IMR-90 (cell line): Measurements from ENCODE around the gene SSNA1. TPM values are rescaled to one million over a fixed set of nuclear protein-coding genes. Genes with fewer than 3 reads are reported as not detected.

ENCODE experiments used
- ATAC-seq: fragments of 200-7000 bp; cut with Tn5 transposase; 2 replicates; pipeline ENCODE4 v1.9.1; 2020; ENCODE audit warnings: low read depth, mild to moderate bottlenecking, moderate library complexity
- BruUV-seq: library from RNA; stranded (reverse); fragments of 400-500 nt; replicated peaks from 2 replicates; lab custom pipeline; 2021; lab: Mats Ljungman, UMichigan
- CTCF ChIA-PET: fragments of 300-600 bp; formaldehyde crosslinking; extraction: SDS; loops from one replicate; lab custom pipeline; 2021; ENCODE audit warnings: antibody characterized with exemption; lab: Yijun Ruan, JAX
- POLR2A ChIA-PET: fragments of 300-600 bp; sonication (Branson Sonifier 250); formaldehyde crosslinking; loops from one replicate; lab custom pipeline; 2022; ENCODE audit warnings: antibody characterized with exemption; ENCODE audit not compliant: unreplicated experiment; lab: Charles Lee
- DNase-seq: peaks from one replicate; pipeline ENCODE4 v3.0.0; 2013
- H2AFZ ChIP-seq: replicated peaks from 2 replicates; pipeline ENCODE3; 2013; ENCODE audit warnings: low read length, mild to moderate bottlenecking; ENCODE audit not compliant: poor library complexity
- H2AK5ac ChIP-seq: 2 replicates; pipeline ENCODE4 v1.6.1; 2013; ENCODE audit warnings: low read depth, low read length, inconsistent platforms
- H2AK9ac ChIP-seq: replicated peaks from 2 replicates; pipeline ENCODE3; 2013; ENCODE audit warnings: mild to moderate bottlenecking, low read depth, low read length, moderate library complexity; ENCODE audit not compliant: poor library complexity
- H2BK120ac ChIP-seq: 2 replicates; pipeline ENCODE4 v1.6.1; 2013; ENCODE audit warnings: low read depth, low read length, inconsistent platforms
- H2BK15ac ChIP-seq: 3 replicates; pipeline ENCODE4 v1.6.1; 2013; ENCODE audit warnings: low read depth, low read length, inconsistent platforms
- H2BK20ac ChIP-seq: 2 replicates; pipeline ENCODE4 v1.6.1; 2013; ENCODE audit warnings: low read depth, mild to moderate bottlenecking, inconsistent platforms, low read length, moderate library complexity
- H2BK5ac ChIP-seq: 2 replicates; pipeline ENCODE4 v1.6.1; 2013; ENCODE audit warnings: mild to moderate bottlenecking, low read depth, low read length, inconsistent platforms; ENCODE audit not compliant: poor library complexity, severe bottlenecking
- H3K14ac ChIP-seq: replicated peaks from 2 replicates; pipeline ENCODE4 v1.6.1; 2013; ENCODE audit warnings: low read depth, low read length, inconsistent platforms
- H3K18ac ChIP-seq: 2 replicates; pipeline ENCODE4 v1.6.1; 2013; ENCODE audit warnings: low read depth, low read length, control low read depth
- H3K23ac ChIP-seq: 2 replicates; pipeline ENCODE4 v1.6.1; 2013; ENCODE audit warnings: low read depth, low read length, inconsistent platforms
- H3K27ac ChIP-seq: 2 replicates; pipeline ENCODE4 v1.5.1; 2013; ENCODE audit warnings: mild to moderate bottlenecking, control low read depth, low read length; ENCODE audit not compliant: insufficient read depth
- H3K27me3 ChIP-seq: 2 replicates; pipeline ENCODE4 v1.6.1; 2013; ENCODE audit warnings: low read length; ENCODE audit not compliant: control insufficient read depth, insufficient read depth
- H3K36me3 ChIP-seq: 2 replicates; pipeline ENCODE4 v1.6.1; 2013; ENCODE audit warnings: low read length, mixed read lengths; ENCODE audit not compliant: control insufficient read depth, insufficient read depth
- H3K4ac ChIP-seq: 2 replicates; pipeline ENCODE4 v1.6.1; 2013; ENCODE audit warnings: low read depth, low read length, inconsistent platforms
- H3K4me1 ChIP-seq: 2 replicates; pipeline ENCODE4 v1.6.1; 2013; ENCODE audit warnings: low read length, mixed read lengths; ENCODE audit not compliant: control insufficient read depth, insufficient read depth
- H3K4me2 ChIP-seq: 2 replicates; pipeline ENCODE4 v1.6.1; 2013; ENCODE audit warnings: low read depth, mild to moderate bottlenecking, control low read depth, low read length, moderate library complexity
- H3K4me3 ChIP-seq: 2 replicates; pipeline ENCODE4 v1.5.1; 2013; ENCODE audit warnings: low read depth, mild to moderate bottlenecking, control low read depth, low read length, moderate library complexity; ENCODE audit not compliant: insufficient read depth
- H3K56ac ChIP-seq: 2 replicates; pipeline ENCODE4 v1.6.1; 2013; ENCODE audit warnings: low read length, inconsistent platforms; ENCODE audit not compliant: insufficient read depth; ENCODE audit errors: extremely low read depth
- H3K79me1 ChIP-seq, 2 experiments: 2 replicates each; pipeline ENCODE4 v1.6.1; 2013; ENCODE audit warnings: low read length in 2 of 2, inconsistent platforms in 1 of 2, low read depth in 1 of 2
- H3K9ac ChIP-seq: 2 replicates; pipeline ENCODE4 v1.6.1; 2013; ENCODE audit warnings: low read depth, low read length, control low read depth
- H3K9me1 ChIP-seq: 2 replicates; pipeline ENCODE4 v1.6.1; 2013; ENCODE audit warnings: low read length, inconsistent platforms; ENCODE audit not compliant: insufficient read depth
- H3K9me3 ChIP-seq: 2 replicates; pipeline ENCODE4 v1.6.1; 2013; ENCODE audit warnings: low read length; ENCODE audit not compliant: control insufficient read depth, insufficient read depth
- H4K20me1 ChIP-seq: 2 replicates; pipeline ENCODE4 v1.6.1; 2013; ENCODE audit warnings: low read length, inconsistent platforms; ENCODE audit not compliant: insufficient read depth
- H4K5ac ChIP-seq: 2 replicates; pipeline ENCODE4 v1.6.1; 2013; ENCODE audit warnings: mild to moderate bottlenecking, low read depth, low read length, control low read depth
- H4K8ac ChIP-seq, 2 experiments: 2 replicates each; pipeline ENCODE4 v1.6.1; 2013; ENCODE audit warnings: low read depth in 2 of 2, low read length in 2 of 2, control low read depth in 1 of 2, inconsistent platforms in 1 of 2
- H4K91ac ChIP-seq: 2 replicates; pipeline ENCODE4 v1.6.1; 2013; ENCODE audit warnings: low read depth, low read length, inconsistent platforms; ENCODE audit not compliant: insufficient read depth
- CEBPB ChIP-seq: IDR thresholded peaks from 2 replicates; pipeline ENCODE4 v1.6.1; 2012; ENCODE audit warnings: low read depth, low read length, improper control_type of control experiment
- MAFK ChIP-seq: IDR thresholded peaks from 2 replicates; pipeline ENCODE4 v1.6.1; 2012; ENCODE audit warnings: low read depth, low read length, improper control_type of control experiment
- NFE2L2 ChIP-seq: fragments of 150-350 bp; IDR thresholded peaks from 2 replicates; pipeline ENCODE4 v1.6.1; 2016; ENCODE audit warnings: low read depth, mild to moderate bottlenecking, low read length
- POLR2A ChIP-seq: IDR thresholded peaks from 2 replicates; pipeline ENCODE4 v1.6.1; 2012; ENCODE audit warnings: mild to moderate bottlenecking, low read depth, low read length
- SMC3 ChIP-seq: fragments of 150-350 bp; IDR thresholded peaks from 2 replicates; pipeline ENCODE4 v1.6.1; 2016; ENCODE audit warnings: low read depth, mild to moderate bottlenecking, antibody characterized with exemption, low read length, moderate library complexity
- WGBS, 2 experiments: methylation state at CpG; one replicate each; pipeline versions ENCODE4 v1.1.5 to v1.1.7; 2013; ENCODE audit warnings: missing lambda C conversion rate in 2 of 2; ENCODE audit not compliant: insufficient read length in 1 of 2; ENCODE audit errors: extremely low coverage in 2 of 2; 5-methylcytosine and 5-hydroxymethylcytosine counted together
- dilution Hi-C: fragments of 300-500 bp; cut with HindIII; formaldehyde crosslinking; loops from one replicate; pipeline ENCODE4 v1.14.3; 2018; ENCODE audit warnings: low sequenced_read_pairs; ENCODE audit not compliant: unreplicated experiment
- in situ Hi-C: fragments of 300-500 bp; cut with MboI; formaldehyde crosslinking; loops from 3 replicates; pipeline ENCODE4 v1.14.3; 2019; ENCODE audit warnings: low sequenced_read_pairs, inconsistent platforms, mixed read lengths
- intact Hi-C: fragments of 100-400 bp; cut with micrococcal nuclease; formaldehyde crosslinking; loops from 2 replicates; pipeline ENCODE4 v1.10.0; 2022
- polyA plus RNA-seq, 3 experiments: library from polyadenylated mRNA; depleted of rRNA; stranded (reverse); fragments of >200 nt; gene quantifications; 2 replicates each; pipeline ENCODE4 v1.2.3, GENCODE V29; 2012; ENCODE audit warnings: low replicate concordance in 1 of 3
- total RNA-seq: library from RNA; depleted of rRNA; stranded (reverse); fragments of >200 nt; gene quantifications from 2 replicates; pipeline ENCODE4 v1.2.3, GENCODE V29; 2012
- TF ChIP-seq, protein P1 (sequence below): fragments of 150-350 bp; IDR thresholded peaks from 2 replicates; pipeline ENCODE4 v1.6.1; 2017; ENCODE audit warnings: mild to moderate bottlenecking, antibody characterized with exemption, low read length, low read depth

Gene SSNA1
- total and polyA plus RNA-seq, 2 of the 4 experiments (the other 2 are of a cell fraction) = 55.7 to 86.7 TPM

DNA sequence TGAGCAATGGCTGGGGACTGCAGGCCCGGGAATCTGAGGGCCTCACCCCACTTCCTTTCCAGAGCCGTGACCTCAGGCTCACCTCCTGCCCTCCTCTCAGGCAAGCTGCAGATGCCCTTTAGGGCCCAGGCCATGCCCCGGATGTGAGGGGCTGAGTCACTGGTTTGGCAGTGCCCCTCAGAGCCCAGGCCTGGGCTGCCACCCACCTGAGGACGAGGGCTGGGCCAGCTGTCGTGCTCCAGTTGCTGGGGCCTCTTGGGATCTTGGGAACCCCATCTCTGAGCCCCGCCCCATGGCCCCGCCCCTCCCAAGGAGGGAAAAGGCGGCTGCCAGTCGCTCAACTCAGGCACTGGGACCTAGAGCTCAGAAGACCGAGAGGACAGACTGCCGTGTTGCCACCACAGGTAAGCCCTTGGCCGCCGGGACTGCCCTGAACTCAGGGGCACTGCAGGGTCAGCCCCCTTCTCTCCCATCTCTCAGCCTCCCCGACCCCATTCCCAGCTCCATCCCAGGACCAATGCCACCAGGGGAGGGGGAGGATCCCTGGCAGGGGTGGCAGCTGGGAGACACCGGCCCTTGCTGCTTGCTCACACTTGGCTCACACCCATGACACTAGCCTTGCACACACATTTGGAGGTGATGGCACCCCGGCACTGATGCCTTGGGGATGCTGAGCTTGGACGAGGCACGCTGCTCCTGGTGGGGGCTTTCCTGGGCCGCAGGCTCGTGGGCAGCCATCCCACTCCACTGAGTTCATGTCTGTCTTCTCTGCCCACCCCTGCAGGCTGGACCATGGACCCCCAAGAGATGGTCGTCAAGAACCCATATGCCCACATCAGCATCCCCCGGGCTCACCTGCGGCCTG lies 36.6 kb downstream of the SSNA1 start, which contains the start of gene CYSRT1 (continued):
- TF ChIP-seq, protein P1, sequence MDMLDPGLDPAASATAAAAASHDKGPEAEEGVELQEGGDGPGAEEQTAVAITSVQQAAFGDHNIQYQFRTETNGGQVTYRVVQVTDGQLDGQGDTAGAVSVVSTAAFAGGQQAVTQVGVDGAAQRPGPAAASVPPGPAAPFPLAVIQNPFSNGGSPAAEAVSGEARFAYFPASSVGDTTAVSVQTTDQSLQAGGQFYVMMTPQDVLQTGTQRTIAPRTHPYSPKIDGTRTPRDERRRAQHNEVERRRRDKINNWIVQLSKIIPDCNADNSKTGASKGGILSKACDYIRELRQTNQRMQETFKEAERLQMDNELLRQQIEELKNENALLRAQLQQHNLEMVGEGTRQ = no peak

DNA sequence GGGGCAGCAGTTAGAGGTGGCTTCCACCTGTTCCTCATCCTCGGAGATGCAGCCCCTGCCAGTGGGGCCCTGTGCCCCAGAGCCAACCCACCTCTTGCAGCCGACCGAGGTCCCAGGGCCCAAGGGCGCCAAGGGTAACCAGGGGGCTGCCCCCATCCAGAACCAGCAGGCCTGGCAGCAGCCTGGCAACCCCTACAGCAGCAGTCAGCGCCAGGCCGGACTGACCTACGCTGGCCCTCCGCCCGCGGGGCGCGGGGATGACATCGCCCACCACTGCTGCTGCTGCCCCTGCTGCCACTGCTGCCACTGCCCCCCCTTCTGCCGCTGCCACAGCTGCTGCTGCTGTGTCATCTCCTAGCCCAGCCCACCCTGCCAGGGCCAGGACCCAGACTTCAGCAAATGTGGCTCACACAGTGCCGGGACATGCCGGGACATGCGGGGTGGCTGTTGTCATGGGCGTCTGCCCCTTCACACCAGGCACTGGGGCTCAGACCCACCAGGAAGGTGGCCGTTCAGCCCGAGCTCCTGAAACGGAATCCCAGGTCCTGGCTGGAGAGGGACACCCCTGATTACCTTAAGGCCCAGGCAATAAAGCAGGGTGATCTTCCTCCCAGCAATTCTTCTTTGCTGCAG lies 37.3 kb downstream of the SSNA1 start:
- DNase-seq = no peak
- Histone ChIP-seq H4K20me1 (no peaks in the 10 kb centered on the region), H2BK20ac (no peak overlapping the region), H2AFZ (no peak overlapping the region), H3K14ac (no peak overlapping the region), H3K18ac (no peak overlapping the region), H3K4ac (no peak overlapping the region), H2BK15ac (no peak overlapping the region), H2AK5ac (no peak overlapping the region), H3K4me1 (peaks cover 13% of the 10 kb centered on the region), H3K36me3 (no peaks in the 10 kb centered on the region), H3K4me3 (no peak overlapping the region), H2BK5ac (no peak overlapping the region), H2AK9ac (peak overlapping the region; percentile 31), H3K9me3 (no peaks in the 10 kb centered on the region), H3K9me1 (no peaks in the 10 kb centered on the region), H3K23ac (no peak overlapping the region), H3K9ac (no peak overlapping the region), H4K8ac (no peak overlapping the region), H3K4me2 (no peak overlapping the region), H3K27ac (no peak overlapping the region), H4K91ac (no peak overlapping the region), H3K27me3 (no peaks in the 10 kb centered on the region; the same call in 1 of the 2 replicates), H3K56ac (no peak overlapping the region), H4K5ac (no peak overlapping the region), H2BK120ac (no peak overlapping the region), H3K79me1 (no peaks in the 10 kb centered on the region)
- in situ Hi-C loops (loop anchor here (5.0 kb wide), 1 partner anchor 104 kb away; no protein-coding TSS in a partner anchor), intact Hi-C loops (loop anchor here (2.0 kb wide), 1 partner anchor 179 kb away; the partner anchor contains the start of gene NPDC1), dilution Hi-C loops (no loop called here)
- TF ChIP-seq NFE2L2 = no peak
- no peak for TF ChIP-seq POLR2A
- TF ChIP-seq SMC3 = no peak
- TF ChIP-seq CEBPB = no peak
- TF ChIP-seq MAFK = no peak
- ChIA-PET CTCF (no interaction called here), POLR2A (no interaction called here)
- WGBS, 2 experiments = 87% methylated on average over 10 of the region's 21 CpGs; no CpG with 5 or more reads in 1 of the 2 experiments
- no peak for ATAC-seq
- no TSS peak for BruUV-seq
